GM12878 (cell line): ENCODE results near the gene GALT. TPM values are rescaled to one million over a fixed set of nuclear protein-coding genes. Genes with fewer than 3 reads are reported as not detected.

ENCODE experiments used
- ATAC-seq: fragments of 200-7000 bp; cut with Tn5 transposase; 3 replicates; pipeline ENCODE4 v1.9.1; 2020; ENCODE audit warnings: mild to moderate bottlenecking, moderate library complexity
- BruUV-seq: library from RNA; stranded (reverse); fragments of 400-500 nt; replicated peaks from 2 replicates; lab custom pipeline; 2021; lab: Mats Ljungman, UMichigan
- CTCF ChIA-PET: fragments of 300-600 bp; sonication (Branson Sonifier 250); formaldehyde crosslinking; extraction: SDS; loops from one replicate; lab custom pipeline; 2021; ENCODE audit warnings: inconsistent platforms; lab: Yijun Ruan, JAX
- POLR2A ChIA-PET: fragments of 350-600 bp; formaldehyde crosslinking; extraction: SDS; loops from one replicate; lab custom pipeline; 2021; ENCODE audit warnings: inconsistent platforms; lab: Charles Lee
- RAD21 ChIA-PET: fragments of 300-600 bp; sonication (Branson Sonifier 250); formaldehyde crosslinking; loops from one replicate; lab custom pipeline; 2023; ENCODE audit warnings: antibody characterized with exemption; ENCODE audit not compliant: unreplicated experiment; lab: Charles Lee
- SMC1A ChIA-PET: fragments of 300-600 bp; sonication (Branson Sonifier 250); formaldehyde crosslinking; loops from one replicate; lab custom pipeline; 2023; ENCODE audit not compliant: unreplicated experiment, uncharacterized antibody; lab: Charles Lee
- DNase-seq: peaks from one replicate; pipeline ENCODE4 v3.0.0-alpha.2; 2011; ENCODE audit warnings: low read depth, low spot score
- FAIRE-seq: peaks from 3 replicates; lab custom pipeline; 2011; peaks lifted over from hg19 to GRCh38; lab: Jason Lieb, UNC
- H2AFZ ChIP-seq: 2 replicates; pipeline ENCODE4 v1.6.0; 2011; ENCODE audit warnings: low read depth, low read length, control low read depth; ENCODE audit not compliant: control insufficient read depth
- H3K27ac ChIP-seq: 2 replicates; pipeline ENCODE4 v1.5.1; 2011; ENCODE audit warnings: control low read depth; ENCODE audit not compliant: control insufficient read depth, insufficient read depth
- H3K27me3 ChIP-seq, 2 experiments: replicated peaks in 1 of 2; 2 replicates each; pipeline versions ENCODE4 v1.6.0 to v1.6.1; 2011; ENCODE audit warnings: low read length in 1 of 2; ENCODE audit not compliant: control insufficient read depth in 2 of 2, insufficient read depth in 2 of 2
- H3K36me3 ChIP-seq, 2 experiments: 2 replicates each; pipeline ENCODE4 v1.5.1; 2011; ENCODE audit warnings: low read length in 1 of 2; ENCODE audit not compliant: control insufficient read depth in 2 of 2, insufficient read depth in 2 of 2
- H3K4me1 ChIP-seq: 2 replicates; pipeline ENCODE4 v1.6.1; 2011; ENCODE audit warnings: mild to moderate bottlenecking, low read length, moderate library complexity, mixed read lengths; ENCODE audit not compliant: control insufficient read depth, insufficient read depth
- H3K4me2 ChIP-seq: 2 replicates; pipeline ENCODE4 v1.6.0; 2011; ENCODE audit warnings: control low read depth; ENCODE audit not compliant: control insufficient read depth, insufficient read depth
- H3K4me3 ChIP-seq: fragments of 200-600 bp; sonication (generic); 2 replicates; pipeline ENCODE4 v1.5.1; 2016
- H3K79me2 ChIP-seq: 2 replicates; pipeline ENCODE4 v1.6.0; 2011; ENCODE audit warnings: low read length; ENCODE audit not compliant: control insufficient read depth, insufficient read depth
- H3K9ac ChIP-seq: 2 replicates; pipeline ENCODE4 v1.8.0; 2011; ENCODE audit warnings: low read length, control low read depth, mixed read lengths; ENCODE audit not compliant: control insufficient read depth, insufficient read depth
- H3K9me3 ChIP-seq: replicated peaks from 3 replicates; pipeline ENCODE4 v1.5.1; 2011; ENCODE audit warnings: mild to moderate bottlenecking, low read length; ENCODE audit not compliant: control insufficient read depth, insufficient read depth
- H4K20me1 ChIP-seq: 2 replicates; pipeline ENCODE4 v1.6.0; 2011; ENCODE audit not compliant: control insufficient read depth, insufficient read depth
- BMI1 ChIP-seq: fragments of 450-650 bp; IDR thresholded peaks from 2 replicates; pipeline ENCODE4 v1.6.1; 2016; ENCODE audit warnings: mild to moderate bottlenecking, moderate library complexity, borderline replicate concordance
- CEBPB ChIP-seq, 2 experiments: fragments of 150-350 bp in 1 of 2; IDR thresholded peaks; 2 replicates each; pipeline ENCODE4 v1.6.1; 2012 to 2014; ENCODE audit warnings: low read depth in 2 of 2, low read length in 2 of 2, borderline replicate concordance in 1 of 2, inconsistent platforms in 1 of 2
- CREM ChIP-seq: IDR thresholded peaks from 2 replicates; pipeline ENCODE4 v1.6.1; 2014; ENCODE audit warnings: antibody characterized with exemption, low read depth
- EZH2 ChIP-seq: IDR thresholded peaks from 2 replicates; pipeline ENCODE4 v1.6.1; 2012; ENCODE audit warnings: low read depth, mild to moderate bottlenecking, control low read depth, inconsistent platforms, low read length, borderline replicate concordance; ENCODE audit not compliant: control insufficient read depth
- HDAC6 ChIP-seq: fragments of 200-600 bp; sonication (generic); IDR thresholded peaks from one replicate; pipeline ENCODE4 v1.8.0; 2017; ENCODE audit warnings: antibody characterized with exemption; ENCODE audit not compliant: unreplicated experiment
- HDGF ChIP-seq: fragments of 450-650 bp; IDR thresholded peaks from 2 replicates; pipeline ENCODE4 v1.6.1; 2016; ENCODE audit warnings: antibody characterized with exemption
- KLF5 ChIP-seq: fragments of 450-650 bp; IDR thresholded peaks from 2 replicates; pipeline ENCODE4 v1.6.1; 2014; ENCODE audit warnings: mild to moderate bottlenecking; ENCODE audit not compliant: partially characterized antibody
- MTA2 ChIP-seq: fragments of 450-650 bp; IDR thresholded peaks from 2 replicates; pipeline ENCODE4 v1.6.1; 2016; ENCODE audit warnings: low read depth, mild to moderate bottlenecking, moderate library complexity
- NR2F1 ChIP-seq: fragments of 450-650 bp; conservative IDR thresholded peaks from 2 replicates; pipeline ENCODE4 v1.6.1; 2017; ENCODE audit warnings: mild to moderate bottlenecking
- POLR2AphosphoS2 ChIP-seq: IDR thresholded peaks from 2 replicates; pipeline ENCODE4 v1.6.1; 2011; ENCODE audit warnings: low read depth, mild to moderate bottlenecking, low read length, improper control_type of control experiment, moderate library complexity
- SIN3A ChIP-seq: IDR thresholded peaks from 2 replicates; pipeline ENCODE4 v1.6.1; 2012; ENCODE audit warnings: low read depth, low read length, improper control_type of control experiment
- SIX5 ChIP-seq: IDR thresholded peaks from 2 replicates; pipeline ENCODE4 v1.6.1; 2011; ENCODE audit warnings: mild to moderate bottlenecking, low read depth, low read length, moderate library complexity; ENCODE audit not compliant: severe bottlenecking
- SMAD1 ChIP-seq: fragments of 450-650 bp; IDR thresholded peaks from 2 replicates; pipeline ENCODE4 v1.6.1; 2018; ENCODE audit warnings: mild to moderate bottlenecking, low read depth; ENCODE audit not compliant: partially characterized antibody
- SMARCA5 ChIP-seq: fragments of 450-650 bp; IDR thresholded peaks from 2 replicates; pipeline ENCODE4 v1.6.1; 2017; ENCODE audit warnings: mild to moderate bottlenecking
- SRF ChIP-seq, 2 experiments: IDR thresholded peaks; 2 replicates each; pipeline ENCODE4 v1.6.1; 2011; ENCODE audit warnings: low read depth in 2 of 2, low read length in 2 of 2, mild to moderate bottlenecking in 1 of 2, moderate library complexity in 1 of 2
- STAT3 ChIP-seq: IDR thresholded peaks from 2 replicates; pipeline ENCODE4 v1.6.1; 2011; ENCODE audit warnings: low read depth, low read length, improper control_type of control experiment
- TCF12 ChIP-seq: IDR thresholded peaks from 2 replicates; pipeline ENCODE4 v1.6.1; 2011; ENCODE audit warnings: low read depth, mild to moderate bottlenecking, low read length
- YY1 ChIP-seq: IDR thresholded peaks from 2 replicates; pipeline ENCODE4 v1.6.1; 2011; ENCODE audit warnings: low read depth, mild to moderate bottlenecking, low read length
- ZNF274 ChIP-seq: IDR thresholded peaks from one replicate; pipeline ENCODE4 v1.8.0; 2011; ENCODE audit not compliant: insufficient read length, insufficient read depth
- WGBS: methylation state at CpG from one replicate; pipeline ENCODE4 v1.1.6; 2016; ENCODE audit warnings: low lambda C conversion rate; ENCODE audit not compliant: insufficient replicate concordance, insufficient coverage; ENCODE audit errors: missing lambda C conversion rate; 5-methylcytosine and 5-hydroxymethylcytosine counted together
- in situ Hi-C: fragments of 300-500 bp; cut with MboI; formaldehyde crosslinking; loops from 9 replicates; pipeline ENCODE4 v1.14.3; 2018; ENCODE audit warnings: mixed read lengths
- intact Hi-C: fragments of 100-400 bp; cut with micrococcal nuclease; formaldehyde crosslinking; loops from one replicate; pipeline ENCODE4 v1.14.2; 2022; ENCODE audit not compliant: unreplicated experiment
- polyA plus RNA-seq, 11 experiments: library from polyadenylated mRNA; depleted of rRNA in 4 of 11; unstranded in 6 of 11; stranded (reverse) in 5 of 11; fragments of >200 nt; fragmentation: Nextera tagmentation in 4 of 11; fragmentation: Illumina TruSeq in 1 of 11; extraction: Ambion mirVana in 4 of 11; extraction: Trizol in 1 of 11; gene quantifications; 1 replicate in 1 of 11; 2 replicates in 10 of 11; pipeline versions ENCODE4 v1.2.1 to v1.2.3, GENCODE V29; 2011 to 2016; ENCODE audit warnings: inconsistent platforms in 2 of 11, missing spikeins in 2 of 11, low read depth in 1 of 11
- total RNA-seq, 4 experiments: library from RNA; depleted of rRNA in 3 of 4; stranded (reverse); fragments of >200 nt in 3 of 4; fragmentation: Illumina TruSeq in 1 of 4; extraction: Trizol in 1 of 4; gene quantifications; 2 replicates each; pipeline versions ENCODE4 v1.2.1 to v1.2.3, GENCODE V29; 2013 to 2021
- TF ChIP-seq, protein P1 (sequence below): fragments of 450-650 bp; IDR thresholded peaks from 2 replicates; pipeline ENCODE4 v1.6.1; 2018; ENCODE audit warnings: borderline replicate concordance, mild to moderate bottlenecking; ENCODE audit not compliant: partially characterized antibody

GALT gene
- total and polyA plus RNA-seq, 10 of the 15 experiments (the other 5 are each of a cell fraction or from before 2014, with no cell fraction given), result 9.3 to 34.1 (median 26.9) TPM

DNA sequence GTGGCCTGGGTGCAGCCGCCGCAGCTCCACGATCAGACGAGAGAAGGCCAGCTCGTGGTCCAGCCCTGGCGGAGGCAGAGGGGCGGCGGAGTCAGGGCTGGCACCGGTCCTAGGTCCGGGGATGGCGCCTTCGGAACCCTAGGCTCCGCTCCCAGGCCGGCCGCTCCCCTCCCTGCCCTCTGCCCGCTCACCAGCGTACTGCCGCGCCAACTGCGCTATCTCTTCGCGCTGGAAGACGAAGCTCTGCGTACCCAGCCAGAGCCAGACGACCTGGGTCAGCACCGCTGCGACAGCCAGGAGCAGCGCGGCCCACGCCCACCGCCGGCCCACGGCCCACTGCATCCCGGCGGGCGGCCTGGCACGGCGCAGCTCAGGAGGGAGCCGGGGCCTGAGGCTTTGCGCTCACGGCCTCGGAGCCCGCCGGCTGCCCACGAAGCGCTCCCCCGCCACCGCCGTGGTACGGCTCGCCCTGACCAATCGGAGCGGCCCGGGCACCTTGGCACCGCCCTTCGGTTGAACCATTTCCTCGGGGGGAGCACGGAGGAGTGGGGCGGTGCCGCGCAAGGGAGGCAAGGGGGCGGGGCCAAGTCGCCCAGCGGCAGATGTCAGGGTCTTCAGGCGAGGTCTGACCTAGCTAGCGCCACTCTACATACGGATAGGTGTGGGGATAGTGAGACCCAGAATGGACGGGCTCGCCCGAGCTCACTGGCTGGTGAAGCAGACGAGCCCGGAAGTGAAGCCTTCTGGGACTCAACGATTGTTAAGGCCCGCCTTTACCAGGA is 8.9 kb upstream of the GALT start, which contains the start of gene SIGMAR1:
SIGMAR1 (minus strand) TSS at position 432 of the 782 bp plus-strand sequence; CDS start at position 342, 90 bp downstream.
- Histone ChIP-seq H3K9ac (peak within 1 kb of the TSS; percentile 79), H4K20me1 (no peaks in the 10 kb centered on the region; the same call in none of the 2 replicates), H3K4me3 (peak within 1 kb of the TSS; percentile 72), H3K79me2 (peaks cover 15% of the 10 kb centered on the region), H3K27me3 (no peaks in the 10 kb centered on the region), H3K9me3 (no peaks in the 10 kb centered on the region), H3K4me2 (peak within 1 kb of the TSS; percentile 95), H3K27ac (peak within 1 kb of the TSS; percentile 52), H3K4me1 (no peaks in the 10 kb centered on the region; the same call in none of the 2 replicates), H3K36me3 (peaks cover 2 to 6% of the 10 kb centered on the region in 2 experiments; a peak in 3 of 4 replicates), H2AFZ (peak within 1 kb of the TSS; percentile 98)
- RAD21 ChIA-PET, result interaction anchor here (0.8 to 2.6 kb wide), 7 partner anchors 10 to 66 kb away, joined by 3 to 14 read pairs (median 7); partner anchors contain the start of genes DCTN3 and GALT
- SMC1A ChIA-PET, result interaction anchor here (0.6 to 2.3 kb wide), 12 partner anchors 9 to 447 kb away, joined by 3 to 11 read pairs (median 4); partner anchors contain the start of genes DCTN3, GALT and RPP25L
- peak; percentile 94 for ATAC-seq
- in situ Hi-C loops (no loop called here), intact Hi-C loops (no loop called here)
- CTCF ChIA-PET, result interaction anchor here (1.0 to 8.3 kb wide), 15 partner anchors 9 to 348 kb away, joined by 3 to 118 read pairs (median 4); partner anchors contain the start of genes CCL27, DCTN3, GALT and RPP25L
- BruUV-seq, result no TSS peak
- peak; percentile 78 for FAIRE-seq
- WGBS, result 1% methylated on average over 73 of the region's 74 CpGs
- POLR2A ChIA-PET, result interaction anchor here (1.2 to 3.4 kb wide), 6 partner anchors 8 to 25 kb away, joined by 3 to 25 read pairs (median 6); partner anchors contain the start of genes ARID3C, DCTN3, GALT and IL11RA
- peak; percentile 61 for DNase-seq
- TF ChIP-seq BMI1 (no peak), HDGF (no peak), NR2F1 (0 out of 2 replicates have a peak, but pooled peaks have one; percentile 57), SRF (IDR thresholded peaks at IDR 0.05; ENCODE audit: low read depth in 2 of 2, low read length in 2 of 2) (no peak), SMAD1 (no peak), MTA2 (no peak), HDAC6 (no peak), ZNF274 (no peak), TCF12 (0 out of 2 replicates have a peak, but pooled peaks have one; percentile 10), SIX5 (peak; percentile 25), CEBPB (IDR thresholded peaks at IDR 0.05; ENCODE audit: borderline replicate concordance in 1 of 2, low read depth in 2 of 2, low read length in 2 of 2) (no peak), POLR2AphosphoS2 (peak; percentile 76; the same call in 1 of the 2 replicates), KLF5 (peak; percentile 98), CREM (peak; percentile 40; the same call in 1 of the 2 replicates), YY1 (no peak), STAT3 (no peak), SIN3A (no peak; the same call in 1 of the 2 replicates), SMARCA5 (peak; percentile 80; the same call in 1 of the 2 replicates), EZH2 (no peak)
- TF ChIP-seq, protein P1, sequence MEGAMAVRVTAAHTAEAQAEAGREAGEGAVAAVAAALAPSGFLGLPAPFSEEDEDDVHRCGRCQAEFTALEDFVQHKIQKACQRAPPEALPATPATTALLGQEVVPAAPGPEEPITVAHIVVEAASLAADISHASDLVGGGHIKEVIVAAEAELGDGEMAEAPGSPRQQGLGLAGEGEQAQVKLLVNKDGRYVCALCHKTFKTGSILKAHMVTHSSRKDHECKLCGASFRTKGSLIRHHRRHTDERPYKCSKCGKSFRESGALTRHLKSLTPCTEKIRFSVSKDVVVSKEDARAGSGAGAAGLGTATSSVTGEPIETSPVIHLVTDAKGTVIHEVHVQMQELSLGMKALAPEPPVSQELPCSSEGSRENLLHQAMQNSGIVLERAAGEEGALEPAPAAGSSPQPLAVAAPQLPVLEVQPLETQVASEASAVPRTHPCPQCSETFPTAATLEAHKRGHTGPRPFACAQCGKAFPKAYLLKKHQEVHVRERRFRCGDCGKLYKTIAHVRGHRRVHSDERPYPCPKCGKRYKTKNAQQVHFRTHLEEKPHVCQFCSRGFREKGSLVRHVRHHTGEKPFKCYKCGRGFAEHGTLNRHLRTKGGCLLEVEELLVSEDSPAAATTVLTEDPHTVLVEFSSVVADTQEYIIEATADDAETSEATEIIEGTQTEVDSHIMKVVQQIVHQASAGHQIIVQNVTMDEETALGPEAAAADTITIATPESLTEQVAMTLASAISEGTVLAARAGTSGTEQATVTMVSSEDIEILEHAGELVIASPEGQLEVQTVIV, result peak; percentile 50
